NCI-H146 treated with DMSO at 0.1 percent for 48 hours (cell line): Measurements from ENCODE around the gene ZSWIM1.

Source experiments
- DNase-seq: peaks from one replicate; lab custom pipeline; 2025; ENCODE audit not compliant: unreplicated experiment; lab: John Stamatoyannopoulos, UW

Gene ZSWIM1

GRCh38 chr20:45907219-45907948 is 26.4 kb downstream of the ZSWIM1 start:
- DNase-seq: no peak

DNA sequence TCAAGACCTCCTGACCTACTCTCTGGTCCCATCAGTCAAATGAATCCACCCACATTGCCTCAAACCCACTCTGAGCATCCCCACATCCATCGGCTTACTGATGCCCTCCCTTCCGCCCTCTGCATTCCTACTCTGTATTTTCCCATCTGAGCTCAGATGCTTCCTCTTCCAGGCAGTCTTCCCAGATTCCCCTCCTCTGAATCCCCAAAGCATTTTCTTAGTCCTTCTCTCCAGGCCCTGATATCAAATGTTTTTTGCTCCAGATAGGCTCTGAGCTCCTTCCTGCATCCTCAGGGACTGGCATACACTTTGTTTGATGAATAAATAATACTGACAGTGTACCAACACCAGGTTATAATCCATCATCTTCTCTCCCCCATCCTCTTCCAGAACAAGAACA is 27.1 kb downstream of the ZSWIM1 start:
- DNase-seq: no peak

- DNase-seq: no peak
Observed at GRCh38 chr20:45909336-45909808, 28.3 kb downstream of the ZSWIM1 start.

DNA sequence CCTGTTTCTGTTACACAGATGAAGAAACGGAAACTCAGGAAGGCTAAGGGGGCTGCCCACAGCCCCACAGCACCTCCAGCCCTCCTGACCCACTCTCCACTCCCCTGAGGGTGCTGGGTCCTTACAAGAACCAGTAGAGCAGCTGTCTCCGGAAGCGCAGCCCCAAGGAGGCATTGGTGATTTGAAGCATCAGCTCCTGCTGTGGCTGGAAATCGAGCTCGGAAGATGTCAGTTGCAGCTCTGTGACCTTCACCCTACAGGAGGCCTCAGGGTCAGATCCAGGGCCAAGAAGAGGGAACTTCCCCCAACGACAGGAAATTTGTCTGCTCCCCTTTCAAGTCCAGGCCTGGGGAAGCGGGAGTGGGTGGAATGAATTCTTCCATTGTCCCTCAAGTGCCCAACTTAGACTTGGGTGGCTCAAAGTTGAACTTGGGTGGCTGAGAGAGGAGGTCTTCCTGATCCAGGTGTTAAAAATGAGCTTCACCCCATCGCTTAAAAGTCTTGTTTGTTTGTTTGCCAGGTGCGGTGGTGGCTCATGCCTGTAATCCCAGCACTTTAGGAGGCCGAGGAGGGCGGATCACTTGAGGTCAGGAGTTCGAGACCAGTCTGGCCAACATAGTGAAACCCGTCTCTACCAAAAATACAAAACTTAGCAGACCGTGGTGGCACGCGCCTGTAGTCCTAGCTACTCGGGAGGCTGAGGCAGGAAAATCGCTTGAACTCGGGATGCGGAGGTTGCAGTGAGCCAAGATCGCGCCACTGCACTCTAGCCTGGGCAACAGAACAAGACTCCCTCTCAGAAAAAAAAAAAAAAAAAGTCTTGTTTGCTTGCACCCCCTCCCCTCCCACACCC is 29.0 kb downstream of the ZSWIM1 start:
- DNase-seq: no peak

DNA sequence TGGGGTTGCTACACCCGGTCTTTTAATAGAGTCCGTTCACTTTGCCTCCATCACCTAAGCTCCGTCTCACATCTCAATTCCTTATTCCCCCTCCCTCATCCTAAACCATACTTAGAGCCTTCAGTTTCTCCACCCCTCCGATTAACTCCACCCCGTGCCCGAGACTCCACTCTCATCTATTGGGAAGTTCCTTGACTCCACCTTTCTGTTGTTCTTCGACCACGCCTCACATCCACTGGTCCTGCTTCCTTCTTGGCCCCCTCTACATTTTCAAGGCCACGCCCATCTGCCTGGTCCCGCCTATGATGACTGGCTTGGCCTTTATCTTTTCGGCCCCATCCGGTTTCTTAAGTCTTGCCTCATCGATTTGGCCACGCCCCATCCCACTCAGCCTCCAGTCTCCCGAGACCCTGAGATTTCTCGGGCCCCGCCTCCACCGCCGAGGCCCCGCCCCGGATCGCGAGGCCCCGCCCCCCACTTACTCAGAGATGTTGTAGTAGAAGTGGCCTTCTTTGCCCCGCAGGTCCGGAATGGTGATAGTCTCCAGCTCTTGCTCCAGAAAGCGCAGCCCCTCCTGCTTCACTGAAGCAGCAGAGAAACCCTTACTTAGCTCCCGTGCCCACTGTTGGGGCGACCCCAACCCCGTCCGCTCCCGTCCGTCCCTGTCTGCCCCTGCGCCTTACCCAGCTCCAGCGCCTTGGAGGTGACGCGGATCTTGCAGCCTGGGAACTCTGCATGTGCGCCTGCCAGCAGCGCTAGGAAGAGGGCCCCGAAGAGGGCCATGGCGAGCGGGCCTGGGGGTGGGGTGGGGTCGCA is 29.9 kb downstream of the ZSWIM1 start:
- DNase-seq: peak; percentile 99

DNA sequence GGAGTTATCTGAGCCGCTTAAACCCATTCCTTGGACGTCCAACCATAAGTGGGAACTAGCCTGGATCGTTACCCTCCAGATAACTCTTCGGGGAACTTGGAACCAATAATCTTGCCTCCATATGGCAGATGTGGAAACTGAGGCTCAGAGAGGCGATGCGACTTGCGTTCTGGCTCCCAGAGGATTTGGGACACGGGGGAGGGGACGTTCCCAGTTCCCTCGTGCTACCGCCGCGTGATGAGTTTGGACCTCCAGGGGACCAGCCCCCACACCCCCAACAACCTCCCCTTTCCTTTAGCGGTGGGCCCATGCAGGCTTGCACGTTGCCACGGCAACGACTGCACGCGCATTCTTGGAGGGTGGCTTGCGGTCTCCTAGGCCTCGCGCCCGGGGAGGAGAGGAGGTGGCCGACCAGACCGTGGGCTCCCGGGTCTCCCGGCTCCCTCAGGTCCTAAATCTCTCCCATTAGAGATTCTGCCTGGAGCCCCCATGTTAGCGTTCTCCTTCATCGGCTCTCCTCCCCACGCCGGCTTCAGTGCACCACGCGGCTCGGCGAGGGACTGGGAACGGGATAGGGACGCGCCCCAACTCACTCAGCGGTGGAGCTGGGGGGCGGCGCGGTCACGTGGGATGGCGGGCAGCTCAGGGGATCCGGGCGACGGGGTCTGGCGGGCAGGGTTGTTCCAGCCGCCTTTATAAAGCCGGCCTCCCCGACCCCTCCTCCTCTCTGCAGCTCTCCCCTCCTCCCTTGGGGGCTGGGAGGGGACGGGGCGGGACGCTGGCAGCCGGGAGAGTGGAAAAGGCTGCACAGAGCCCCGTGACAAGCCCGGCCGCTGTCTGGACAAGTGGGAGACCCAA is 30.7 kb downstream of the ZSWIM1 start, which contains the start of gene PLTP:
Gene PLTP (minus strand): TSS at position 670 of the 858 bp plus-strand sequence. CDS start 703 bp downstream, outside the sequence.
- no peak for DNase-seq

- DNase-seq: no peak
Observed at GRCh38 chr20:45912344-45912682, 31.3 kb downstream of the ZSWIM1 start.

GRCh38 chr20:45913116-45913515 is 32.1 kb downstream of the ZSWIM1 start:
- no peak for DNase-seq

DNA sequence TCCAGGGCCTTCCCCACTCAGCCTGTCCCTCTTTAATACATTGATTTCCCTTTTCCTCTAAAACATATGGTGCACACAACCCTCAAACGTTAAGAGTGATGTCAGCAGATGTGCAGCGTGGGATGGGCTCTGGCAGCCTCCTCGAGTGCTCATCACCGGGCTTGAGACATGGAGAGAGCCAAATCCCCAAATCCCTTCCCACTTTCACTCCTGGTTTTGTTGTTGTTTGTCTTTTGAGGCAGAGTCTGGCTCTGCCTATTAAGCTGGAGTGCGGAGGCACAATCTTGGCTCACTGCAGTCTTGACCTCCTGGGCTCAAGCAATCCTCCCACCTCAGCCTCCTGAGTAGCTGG is 36.7 kb downstream of the ZSWIM1 start:
- no peak for DNase-seq

- no peak for DNase-seq
Observed at GRCh38 chr20:45918182-45918737, 37.2 kb downstream of the ZSWIM1 start.

GRCh38 chr20:45918779-45919537 is 37.9 kb downstream of the ZSWIM1 start:
- DNase-seq: no peak

DNA sequence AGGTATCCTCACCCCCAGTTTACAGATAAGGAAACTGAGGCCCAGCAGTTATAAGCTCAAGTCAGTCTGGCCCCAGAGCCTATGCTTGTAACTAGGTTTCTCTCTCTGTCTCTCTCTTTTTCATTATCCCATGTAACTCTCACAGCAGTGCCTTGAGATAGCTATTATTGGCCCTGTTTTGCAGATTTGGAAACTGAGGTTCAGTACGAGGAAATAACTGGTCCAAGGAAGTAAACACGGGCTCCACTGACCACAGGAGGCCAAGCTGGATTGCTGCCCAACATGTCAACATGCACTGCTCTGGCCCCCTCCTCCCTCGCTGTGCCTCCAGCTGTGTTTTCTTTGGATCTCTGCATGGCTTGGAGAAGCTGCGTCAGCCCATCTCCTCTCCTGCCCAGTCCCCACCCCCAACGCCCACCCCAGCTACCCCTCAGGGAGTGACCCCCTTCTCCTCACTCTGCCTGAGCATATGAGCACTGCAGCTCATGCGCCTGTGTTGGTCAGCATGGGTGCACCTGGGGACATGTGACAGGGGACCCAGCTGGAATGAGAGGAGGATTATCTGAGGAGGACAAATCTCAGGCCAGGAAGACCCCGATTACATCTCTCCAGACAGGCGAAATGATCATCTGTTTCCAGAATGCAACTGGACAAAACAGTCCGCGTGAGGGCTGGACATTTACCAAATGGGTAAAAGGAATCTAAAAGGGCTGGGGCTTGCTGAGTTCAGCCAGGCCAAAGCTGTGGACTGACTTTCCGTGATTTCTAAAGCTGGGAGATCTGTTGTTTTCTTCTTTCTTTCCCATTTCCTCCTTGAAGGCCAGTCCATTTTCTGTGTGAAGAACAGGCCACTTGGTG is 38.7 kb downstream of the ZSWIM1 start:
- no peak for DNase-seq

DNA sequence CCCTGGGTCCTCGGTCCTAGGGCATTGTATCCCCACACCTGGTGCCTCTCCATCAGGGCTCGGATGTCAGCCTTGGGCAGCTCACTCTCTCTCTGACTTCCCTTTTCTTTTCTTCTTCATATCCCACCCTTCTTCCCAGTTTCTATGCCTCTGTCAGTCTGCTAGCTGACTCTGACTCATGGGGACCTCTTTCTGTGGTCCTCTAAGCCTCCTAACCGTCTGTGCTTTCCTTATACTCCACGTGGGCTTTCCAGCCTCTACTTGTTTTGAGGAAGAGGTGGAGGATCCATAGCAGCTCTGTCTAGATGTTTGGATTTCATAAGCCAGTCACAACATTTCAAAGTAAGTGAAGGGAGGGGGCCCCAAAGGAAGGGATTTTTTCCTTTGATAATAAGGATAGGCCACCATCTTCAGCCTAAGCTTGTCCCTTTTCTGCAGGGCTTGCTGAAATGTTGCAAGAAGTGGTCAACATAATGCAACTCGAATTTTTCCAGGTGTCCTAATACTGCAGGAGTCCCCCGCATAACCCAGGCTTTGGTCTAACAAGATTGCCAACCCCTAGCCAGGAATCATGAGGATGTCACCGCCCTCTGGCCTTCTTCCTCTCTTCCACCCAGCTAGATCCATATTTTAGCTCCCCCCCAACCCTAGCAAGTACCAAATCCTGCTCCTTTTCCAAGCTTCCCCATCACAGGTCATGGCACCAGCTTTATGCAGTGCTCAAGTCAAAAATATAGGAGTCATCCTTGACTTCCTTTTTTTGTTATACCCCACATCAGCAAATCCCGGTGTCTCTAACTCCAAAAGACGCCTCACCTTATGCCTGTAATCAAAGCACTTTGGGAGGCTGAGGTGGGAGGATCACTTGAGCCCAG is 39.7 kb downstream of the ZSWIM1 start:
- DNase-seq: no peak

GRCh38 chr20:45921337-45922189 is 40.5 kb downstream of the ZSWIM1 start:
- no peak for DNase-seq

DNA sequence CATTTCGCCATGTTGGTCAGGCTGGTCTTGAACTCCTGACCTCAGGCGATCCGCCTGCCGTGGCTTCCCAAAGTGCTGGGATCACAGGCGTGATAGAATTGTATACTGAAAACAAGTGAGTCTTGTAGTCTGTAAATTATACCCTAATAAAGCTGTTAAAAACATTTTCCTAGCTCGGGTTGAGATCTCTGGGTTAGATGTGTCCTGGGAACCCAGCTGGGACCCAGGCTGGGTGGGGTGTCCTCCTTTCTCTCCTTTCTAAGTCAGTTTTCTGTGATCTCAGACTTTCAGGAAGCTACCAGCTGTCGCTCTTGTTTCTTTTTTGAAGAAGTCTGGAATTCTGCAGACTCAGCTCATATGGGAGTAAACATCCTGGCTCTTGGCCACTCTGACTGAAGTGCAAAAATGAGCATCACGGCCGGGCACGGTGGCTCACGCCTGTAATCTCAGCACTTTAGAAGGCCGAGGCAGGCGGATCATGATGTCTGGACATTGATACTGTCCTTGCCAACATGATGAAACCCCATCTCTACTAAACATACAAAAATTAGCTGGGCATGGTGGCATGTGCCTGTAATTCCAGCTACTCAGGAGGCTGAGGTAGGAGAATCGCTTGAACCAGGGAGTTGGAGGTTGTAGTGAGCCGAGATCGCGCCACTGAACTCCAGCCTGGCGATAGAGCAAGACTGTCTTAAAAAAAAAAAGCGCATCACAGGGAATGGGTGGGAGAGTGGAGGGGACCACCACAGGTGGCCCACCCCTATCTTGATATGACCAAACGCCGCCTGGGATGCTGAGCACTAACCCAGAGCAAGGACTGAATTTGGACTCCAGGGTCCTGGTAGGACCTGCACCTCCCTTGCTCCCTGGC is 43.6 kb downstream of the ZSWIM1 start:
- no peak for DNase-seq
